GM11168 (cell line): ENCODE data around the gene ZNF555.

Source experiments
- in situ Hi-C: fragments of 300-500 bp; cut with MboI; formaldehyde crosslinking; loops from one replicate; pipeline ENCODE4 v1.12.0; 2022; ENCODE audit warnings: low sequenced_read_pairs; ENCODE audit not compliant: unreplicated experiment

Gene ZNF555

DNA sequence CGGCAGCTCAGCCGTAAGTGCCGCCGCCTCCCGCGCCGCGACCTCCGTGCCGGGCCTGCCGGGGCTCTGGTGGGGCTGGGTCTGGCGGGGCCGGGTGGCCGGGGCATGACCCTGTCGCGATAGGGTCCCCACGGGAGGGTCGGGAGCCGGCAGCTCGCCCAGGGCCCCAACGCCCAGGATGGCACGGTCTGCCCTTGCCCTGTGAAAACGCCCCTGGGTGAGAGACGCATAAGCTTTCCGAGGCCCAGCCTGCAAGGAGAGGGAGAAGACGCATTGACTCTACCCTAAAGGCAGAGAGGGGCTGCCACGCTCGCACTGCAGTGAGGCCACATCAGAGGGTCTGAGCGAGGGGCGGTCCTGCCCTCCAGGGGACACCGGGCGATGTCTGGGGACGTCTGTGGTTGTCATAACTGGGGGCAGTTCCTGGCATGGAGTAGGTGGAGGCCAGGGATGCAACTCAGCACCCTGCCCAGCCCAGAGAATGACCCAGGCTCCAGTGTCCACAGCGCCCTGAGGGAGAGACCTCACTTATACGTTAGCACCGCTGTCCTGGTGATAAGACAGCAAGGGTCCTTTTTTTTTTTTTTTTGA, 21.1 kb upstream of the ZNF555 start:
- in situ Hi-C loops = no loop called here

DNA sequence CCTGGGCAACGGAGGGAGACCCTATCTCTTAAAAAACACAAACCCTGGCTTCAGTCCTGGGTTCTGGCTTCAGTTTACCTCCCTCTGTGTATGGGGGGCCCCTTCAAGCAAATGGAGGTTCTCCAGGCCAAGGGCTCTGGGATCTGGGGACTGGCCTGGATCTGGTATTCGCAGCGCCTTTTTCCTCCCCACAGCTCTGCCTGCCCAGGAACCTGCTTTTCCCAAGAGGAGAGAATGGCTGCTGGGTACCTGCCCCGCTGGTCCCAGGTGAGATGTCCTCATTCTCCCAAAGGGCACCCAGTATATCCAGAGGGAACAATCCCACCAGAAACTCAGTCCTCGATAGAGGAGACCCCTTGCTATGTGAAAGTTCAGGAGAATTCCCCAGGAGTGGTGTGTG, 18.4 kb upstream of the ZNF555 start:
- in situ Hi-C loops = no loop called here

DNA sequence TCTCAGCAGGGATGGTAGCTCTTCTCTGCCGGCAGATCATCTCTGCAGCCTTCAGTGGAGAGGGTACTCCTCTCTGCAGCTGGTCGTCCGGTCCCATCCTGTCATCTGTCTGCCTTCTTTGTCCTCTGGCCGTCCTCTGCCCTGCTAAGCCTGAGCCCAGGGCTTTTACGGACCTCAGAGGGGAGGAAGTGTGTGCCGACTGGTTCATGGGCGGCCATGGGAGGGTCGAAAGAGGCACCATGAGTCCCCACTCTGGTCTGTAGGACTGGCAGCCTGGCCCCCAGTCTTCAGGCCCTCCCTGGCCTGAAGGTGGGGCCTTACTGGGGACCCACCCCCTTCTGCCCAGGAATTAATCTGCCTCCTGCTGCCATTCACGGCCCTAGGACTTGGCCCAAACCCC, 17.6 kb upstream of the ZNF555 start:
- in situ Hi-C loops = no loop called here

DNA sequence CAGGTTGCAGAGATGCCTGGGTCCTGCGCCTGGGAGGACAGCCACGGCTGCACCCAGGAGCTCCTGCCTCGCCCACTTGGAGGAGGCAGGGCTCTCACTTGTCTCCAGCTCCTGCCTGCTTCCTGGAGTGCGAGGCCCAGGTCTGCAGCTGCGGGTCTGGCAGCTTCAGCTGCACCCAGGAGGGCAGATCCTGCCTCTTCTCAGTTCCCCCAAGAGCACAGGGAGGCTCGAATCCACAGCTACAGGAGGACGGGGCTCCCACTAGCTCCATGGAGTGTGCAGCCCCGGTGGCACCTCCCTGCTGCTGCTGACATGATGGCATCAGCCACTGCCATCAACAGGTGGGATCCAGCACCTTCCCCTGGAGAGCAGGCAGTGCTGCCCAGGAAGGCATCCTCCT, 17.1 kb upstream of the ZNF555 start:
- in situ Hi-C loops = no loop called here

DNA sequence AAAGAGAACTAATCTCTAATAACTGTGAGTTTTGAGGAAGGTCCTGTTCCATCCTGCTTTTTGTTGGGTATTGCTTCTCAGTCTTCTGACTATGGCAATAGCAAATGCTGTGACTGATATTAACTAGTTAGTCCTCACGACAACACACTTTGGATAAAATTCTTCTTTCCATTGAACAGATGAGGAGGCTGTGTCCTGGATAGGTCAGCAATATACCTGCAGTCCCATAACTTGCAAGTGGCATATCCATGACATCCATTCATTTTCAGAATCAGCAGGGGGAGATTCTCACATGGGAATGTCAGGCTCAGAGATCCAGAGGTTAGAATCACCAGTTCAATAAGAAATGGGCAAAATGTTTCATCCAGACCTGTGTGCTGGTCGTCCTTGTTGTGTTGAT, 14.3 kb upstream of the ZNF555 start:
- in situ Hi-C loops = no loop called here

DNA sequence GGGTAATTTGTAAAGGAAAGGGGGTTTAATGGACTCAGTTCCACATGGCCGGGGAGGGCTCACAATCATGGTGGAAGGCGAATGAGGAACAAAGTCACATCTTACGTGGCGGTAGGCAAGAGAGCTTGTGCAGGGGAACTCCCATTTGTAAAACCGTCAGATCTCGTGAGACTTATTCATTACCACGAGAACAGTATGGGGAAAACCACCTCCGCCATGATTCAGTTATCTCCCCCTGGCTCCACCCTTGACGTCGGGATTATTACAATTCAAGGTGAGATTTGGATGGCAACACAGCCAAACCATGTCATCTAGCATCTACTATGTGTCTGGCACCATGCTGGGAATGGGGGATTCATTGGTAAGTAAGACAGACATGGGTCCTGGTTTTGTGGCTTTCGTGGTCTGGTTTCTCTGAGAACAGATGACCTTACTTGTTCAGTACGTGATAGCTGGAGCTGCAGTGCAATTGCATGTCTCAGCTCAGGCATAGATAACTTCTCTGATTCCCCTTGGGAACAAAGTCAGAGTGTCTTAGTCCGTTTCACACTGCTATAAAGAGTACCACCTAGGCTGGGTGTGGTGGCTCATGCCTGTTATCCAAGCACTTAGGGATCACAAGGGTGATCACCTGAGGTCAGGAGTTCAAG, 13.3 kb upstream of the ZNF555 start:
- in situ Hi-C loops = no loop called here

DNA sequence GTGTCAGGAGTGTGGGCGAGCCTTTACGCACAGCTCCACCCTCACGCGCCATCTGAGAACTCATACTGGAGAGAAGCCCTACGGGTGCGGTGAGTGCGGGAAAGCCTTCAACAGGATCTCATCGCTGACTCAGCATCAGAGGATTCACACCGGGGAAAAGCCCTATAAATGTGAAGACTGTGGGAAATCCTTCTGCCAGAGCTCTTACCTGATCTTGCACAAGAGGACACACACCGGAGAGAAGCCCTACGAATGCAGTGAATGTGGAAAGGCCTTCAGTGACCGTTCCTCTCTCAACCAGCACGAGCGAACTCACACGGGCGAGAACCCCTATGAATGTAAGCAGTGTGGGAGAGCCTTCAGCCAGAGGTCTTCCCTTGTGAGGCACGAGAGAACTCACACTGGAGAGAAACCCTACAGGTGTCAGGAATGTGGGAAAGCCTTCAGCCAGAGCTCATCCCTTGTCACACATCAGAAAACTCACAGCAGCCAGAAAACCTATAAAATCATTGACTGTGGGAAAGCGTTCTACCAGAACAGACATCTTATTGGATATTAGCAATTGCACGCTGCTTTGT, 6.9 kb upstream of the ZNF555 start:
- in situ Hi-C loops = no loop called here

DNA sequence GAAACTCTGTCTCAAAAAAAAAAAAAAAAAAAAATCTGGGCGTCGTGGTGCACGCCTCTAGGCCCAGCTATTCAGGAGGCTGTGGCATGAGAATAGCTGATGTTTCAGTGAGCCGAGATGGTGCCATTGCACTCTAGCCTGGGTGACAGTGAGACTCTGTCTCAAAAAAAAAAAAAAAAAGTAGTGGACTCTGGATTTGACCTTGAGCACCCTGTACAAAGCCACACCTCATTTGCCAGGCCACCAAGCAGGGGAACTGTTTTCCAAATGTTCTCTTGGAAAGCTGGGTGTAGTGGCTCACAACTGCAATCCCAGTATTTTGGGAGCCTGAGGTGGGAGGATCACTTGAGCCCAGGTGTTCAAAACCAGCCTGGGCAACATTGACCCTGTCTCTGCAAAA, 3.8 kb upstream of the ZNF555 start:
- in situ Hi-C loops = no loop called here

DNA sequence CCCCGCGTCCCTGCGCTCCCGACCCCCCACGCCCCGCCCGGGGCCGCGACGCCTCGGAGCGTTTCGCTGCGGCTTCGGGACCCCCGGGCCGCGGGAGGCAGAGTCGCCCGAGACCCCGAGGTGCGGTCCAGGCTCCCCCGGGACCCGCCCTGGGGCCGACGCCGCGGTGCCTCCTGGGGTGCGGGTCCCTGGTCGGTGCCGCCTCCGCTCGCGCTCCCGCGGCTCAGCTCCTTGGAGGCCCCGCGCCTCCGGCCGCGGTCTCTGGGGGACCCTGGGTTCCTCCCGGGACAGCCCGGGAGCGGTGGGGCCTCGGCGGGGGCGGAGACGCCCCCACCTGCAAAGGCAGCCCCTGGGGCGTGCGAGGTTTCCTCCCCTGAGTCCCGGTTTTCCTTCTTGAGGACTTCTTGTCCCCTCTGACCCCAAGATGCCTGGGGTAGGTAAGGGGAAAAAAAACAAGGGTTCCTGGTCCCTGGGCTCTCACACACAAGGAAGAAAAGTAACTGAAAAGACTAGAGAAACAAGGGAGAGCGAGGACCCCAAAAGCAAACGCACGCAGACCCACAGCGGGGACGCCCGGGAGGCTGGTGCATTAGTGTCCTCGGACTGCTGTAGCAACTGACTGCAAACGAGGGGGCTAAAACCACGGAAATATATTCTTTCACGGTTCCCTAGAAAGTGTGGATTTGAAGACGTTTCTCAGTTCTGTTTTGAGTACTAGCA, 740 bp downstream of the ZNF555 start:
- in situ Hi-C loops = no loop called here

DNA sequence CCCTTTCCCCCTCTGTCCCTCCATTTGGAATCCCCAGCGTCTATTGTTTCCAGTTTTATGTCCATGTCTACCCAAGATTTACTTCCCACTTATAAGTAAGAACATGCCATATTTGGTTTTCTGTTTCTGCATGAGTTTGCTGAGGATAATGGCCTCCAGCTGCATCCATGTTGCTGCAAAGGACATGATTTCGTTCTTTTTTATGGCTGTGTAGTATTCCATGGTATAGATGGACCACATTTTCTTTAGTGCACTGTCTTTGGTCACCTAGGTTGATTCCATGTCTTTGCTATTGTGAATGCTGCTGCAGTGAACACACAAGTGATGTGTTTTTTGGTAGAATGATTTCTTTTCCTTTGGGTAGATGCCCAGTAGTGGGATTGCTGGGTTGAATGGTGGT, 3.8 kb downstream of the ZNF555 start:
- in situ Hi-C loops = no loop called here

DNA sequence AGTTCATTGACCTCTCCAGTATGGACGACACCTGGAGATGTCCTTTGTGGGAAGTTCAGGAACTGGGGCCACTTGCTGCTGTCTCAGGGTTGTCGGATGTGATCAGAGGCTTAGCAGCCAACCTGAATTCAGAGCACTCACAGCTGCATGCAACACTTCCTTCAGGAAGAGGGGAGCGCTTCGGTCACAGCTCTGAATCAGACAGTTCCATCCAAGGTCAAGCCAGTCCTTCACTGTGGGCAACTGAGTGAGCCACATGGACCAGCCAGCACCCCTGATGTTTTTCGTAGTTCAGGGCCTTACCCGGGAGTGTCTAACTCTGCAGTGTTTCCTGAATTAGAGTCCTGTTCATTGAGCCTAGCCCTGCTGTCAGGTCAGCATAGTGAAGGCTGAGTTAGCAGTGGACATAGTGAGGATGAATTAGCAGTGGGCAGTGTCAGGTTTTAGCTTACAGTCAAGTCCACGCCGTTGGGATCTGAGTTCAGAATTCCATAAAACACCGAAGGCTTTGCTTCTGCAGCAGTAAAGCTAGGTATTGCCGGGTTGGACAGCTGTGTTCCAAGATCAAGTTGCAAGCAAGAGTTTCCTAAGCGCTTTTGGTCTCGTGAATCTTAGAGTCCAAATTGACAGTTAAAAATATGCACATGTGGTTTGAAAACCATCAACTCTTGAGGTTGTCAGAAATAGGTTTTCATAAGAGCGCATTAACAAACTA, 5.1 kb downstream of the ZNF555 start:
- in situ Hi-C loops = no loop called here

DNA sequence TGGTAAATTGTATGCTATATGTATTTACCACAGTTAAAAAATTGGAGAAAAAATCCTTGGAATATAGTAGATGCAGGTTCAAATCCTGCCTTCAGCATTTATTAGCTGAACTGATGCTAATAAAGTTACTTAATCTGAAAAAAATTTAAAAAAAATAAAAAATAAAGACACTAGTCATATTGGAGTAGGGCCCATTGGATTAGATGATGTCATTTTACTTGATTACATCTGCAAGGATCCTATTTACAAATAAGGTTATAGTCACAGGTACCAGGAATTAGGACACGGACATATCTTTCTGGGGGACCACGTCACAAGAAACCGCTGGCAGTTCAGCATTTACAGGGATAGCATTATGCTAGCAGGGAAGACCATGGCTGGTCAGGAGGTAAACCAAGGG, 6.2 kb downstream of the ZNF555 start:
- in situ Hi-C loops = no loop called here

DNA sequence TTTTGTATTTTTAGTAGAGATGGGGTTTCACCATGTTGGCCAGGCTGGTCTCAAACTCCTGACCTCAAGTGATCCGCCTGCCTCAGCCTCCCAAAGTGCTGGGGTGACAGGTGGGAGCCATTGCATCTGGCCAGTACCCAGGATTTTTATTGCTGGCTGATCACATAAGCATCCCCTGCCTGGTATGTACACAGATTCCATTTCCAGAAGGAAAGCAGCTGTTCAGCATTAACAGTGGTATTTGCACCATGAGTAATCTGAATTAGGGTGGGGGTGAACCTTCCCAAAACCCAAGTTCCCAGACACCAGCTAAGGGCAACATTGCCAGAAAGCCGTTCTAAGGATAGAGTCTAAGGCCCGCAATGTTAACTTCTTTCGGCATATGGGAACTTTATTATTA, 7.3 kb downstream of the ZNF555 start:
- in situ Hi-C loops = no loop called here

DNA sequence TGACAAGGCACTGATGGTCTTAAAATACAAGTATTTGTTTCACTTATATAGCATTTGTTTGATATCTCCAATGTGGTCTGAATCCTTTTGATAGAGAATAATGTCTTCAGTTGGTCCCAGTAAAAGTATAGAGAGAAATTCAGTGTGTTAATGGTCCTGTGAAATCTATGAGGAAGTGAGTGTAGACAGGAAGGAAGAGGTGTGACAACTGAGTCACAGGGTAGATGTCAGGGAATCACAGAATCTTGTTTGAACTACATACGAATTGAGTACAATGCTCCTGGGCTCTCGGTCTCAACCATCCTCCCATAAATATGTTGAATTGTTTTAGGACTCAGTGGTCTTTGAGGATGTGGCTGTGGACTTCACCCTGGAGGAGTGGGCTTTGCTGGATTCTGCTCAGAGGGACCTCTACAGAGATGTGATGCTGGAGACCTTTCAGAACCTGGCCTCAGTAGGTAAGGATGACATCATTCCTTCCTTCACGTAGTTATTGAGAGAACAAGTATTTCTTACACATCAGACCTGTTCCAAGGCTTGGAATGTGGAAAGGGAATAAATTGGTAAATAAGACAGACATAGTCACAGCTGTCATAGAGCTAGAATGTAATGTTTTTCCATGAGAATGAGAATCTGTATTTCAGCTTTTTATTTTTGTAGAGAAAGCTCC, 9.1 kb downstream of the ZNF555 start:
- in situ Hi-C loops = no loop called here

DNA sequence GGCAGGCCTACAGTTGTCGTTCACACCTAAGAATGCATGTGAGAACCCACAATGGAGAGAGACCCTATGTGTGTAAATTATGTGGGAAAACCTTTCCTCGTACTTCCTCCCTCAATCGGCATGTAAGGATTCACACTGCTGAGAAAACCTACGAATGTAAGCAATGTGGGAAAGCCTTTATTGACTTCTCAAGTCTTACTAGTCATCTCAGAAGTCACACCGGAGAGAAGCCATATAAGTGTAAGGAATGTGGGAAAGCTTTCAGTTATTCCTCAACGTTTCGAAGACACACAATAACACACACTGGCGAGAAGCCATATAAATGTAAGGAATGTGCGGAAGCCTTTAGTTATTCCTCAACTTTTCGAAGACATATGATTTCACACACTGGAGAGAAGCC, 11.3 kb downstream of the ZNF555 start:
- in situ Hi-C loops = no loop called here

DNA sequence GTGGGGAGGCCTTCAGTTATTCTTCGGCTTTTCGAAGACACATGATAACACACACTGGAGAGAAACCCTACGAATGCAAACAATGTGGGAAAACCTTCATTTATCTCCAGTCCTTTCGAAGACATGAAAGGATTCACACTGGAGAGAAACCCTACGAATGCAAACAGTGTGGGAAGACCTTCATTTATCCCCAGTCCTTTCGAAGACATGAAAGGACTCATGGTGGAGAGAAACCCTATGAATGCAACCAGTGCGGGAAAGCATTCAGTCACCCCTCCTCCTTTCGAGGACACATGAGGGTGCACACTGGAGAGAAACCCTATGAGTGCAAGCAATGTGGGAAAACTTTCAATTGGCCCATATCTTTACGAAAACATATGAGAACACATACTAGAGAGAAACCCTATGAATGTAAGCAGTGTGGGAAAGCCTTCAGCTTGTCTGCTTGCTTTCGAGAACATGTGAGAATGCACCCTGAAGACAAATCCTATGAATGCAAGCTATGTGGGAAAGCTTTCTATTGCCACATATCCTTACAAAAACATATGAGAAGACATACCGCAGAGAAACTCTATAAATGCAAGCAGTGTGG, 11.8 kb downstream of the ZNF555 start:
- in situ Hi-C loops = no loop called here

DNA sequence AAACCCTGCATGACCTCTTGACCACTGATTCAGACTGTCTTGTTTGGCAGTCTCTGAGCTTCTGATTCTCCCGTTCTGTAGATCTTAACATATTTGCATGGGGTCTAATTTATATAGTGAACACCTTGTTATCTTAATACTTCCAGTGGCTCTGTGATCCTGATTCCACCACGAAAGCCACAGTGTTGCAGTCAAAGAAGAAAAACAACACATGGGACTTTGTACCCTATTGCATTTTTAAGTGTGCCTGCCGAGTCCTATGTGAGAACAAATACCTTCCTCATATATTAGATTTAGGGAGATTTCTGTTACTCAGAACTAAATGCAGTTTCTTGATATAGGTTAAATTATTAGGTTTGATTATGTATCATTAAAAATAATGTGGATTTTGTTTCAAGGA, 13.6 kb downstream of the ZNF555 start:
- in situ Hi-C loops = no loop called here

DNA sequence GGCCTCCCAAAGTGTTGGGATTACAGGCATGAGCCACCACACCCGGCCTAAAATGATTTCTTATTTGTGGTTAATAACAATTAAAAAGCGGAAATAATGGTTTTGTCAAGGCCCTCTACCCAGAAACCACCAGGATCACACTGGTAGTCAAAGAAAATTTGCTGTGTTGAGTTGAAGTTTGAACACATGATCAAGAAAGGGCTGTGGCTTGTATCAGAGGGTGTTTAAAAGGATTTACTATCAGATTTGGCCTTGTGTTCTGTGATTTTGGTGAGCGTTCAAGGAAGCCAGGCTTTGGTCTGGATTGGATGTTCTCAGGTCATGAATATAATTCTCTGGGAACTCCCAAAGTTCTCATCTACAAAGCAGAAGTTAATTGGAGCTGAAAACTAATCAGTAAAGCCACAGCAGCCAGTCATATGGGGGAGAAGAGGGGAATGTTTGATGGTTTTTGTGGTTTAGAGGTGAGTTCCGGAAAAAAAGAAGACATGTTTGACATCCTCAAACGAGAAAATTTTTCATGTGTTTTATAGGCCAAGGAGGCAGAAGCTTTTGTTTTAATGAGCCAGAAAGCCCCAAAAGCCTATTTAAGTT, 15.3 kb downstream of the ZNF555 start:
- in situ Hi-C loops = no loop called here

DNA sequence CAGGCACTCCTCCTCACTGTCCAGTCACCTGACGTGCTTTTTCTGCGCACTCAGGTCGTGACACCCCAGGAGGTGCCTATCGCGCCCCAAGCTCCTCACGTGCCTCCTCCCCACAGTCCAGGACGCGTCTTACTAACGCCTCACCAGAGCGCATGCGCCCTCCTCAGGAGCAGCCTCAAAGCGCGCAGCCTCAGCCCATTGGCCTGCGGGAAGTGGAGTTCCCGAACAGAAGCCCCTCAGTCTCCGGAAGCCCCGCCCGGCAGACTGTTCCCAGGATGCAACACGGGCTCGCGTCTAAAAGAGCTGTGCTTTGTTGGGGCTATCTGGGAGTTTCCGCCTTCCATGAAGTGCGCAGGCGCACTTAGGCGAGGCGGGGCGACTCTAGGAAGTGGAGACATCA, 17.6 kb downstream of the ZNF555 start:
- in situ Hi-C loops = no loop called here

DNA sequence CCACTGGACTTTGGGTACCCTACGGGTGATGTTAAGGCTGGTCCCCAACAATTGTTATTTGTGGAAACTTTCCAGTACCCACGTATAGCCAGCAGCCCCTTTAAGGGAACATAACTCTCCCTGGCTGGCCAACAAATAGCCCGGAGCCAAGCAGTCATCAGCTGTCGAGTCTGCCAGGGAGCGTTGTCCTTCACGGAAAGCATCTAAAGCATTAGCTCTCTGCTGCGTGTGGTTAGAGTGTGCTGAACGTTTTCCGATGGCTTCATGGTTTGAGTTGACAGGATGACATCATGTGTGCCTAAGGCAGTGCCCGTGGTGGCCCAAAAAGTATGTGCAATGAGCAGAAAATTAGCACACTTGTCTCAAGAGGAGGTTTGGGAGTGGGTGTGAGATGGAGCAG, 22.5 kb downstream of the ZNF555 start:
- in situ Hi-C loops = no loop called here
